Heart right ventricle (tissue), 16 donors: ENCODE measurements around the gene CMIP. TPM values are rescaled to one million over a fixed set of nuclear protein-coding genes. Genes with fewer than 3 reads are reported as not detected.

Source experiments
- ATAC-seq, 8 donors: fragments of 200-7000 bp; cut with Tn5 transposase; one replicate each; pipeline ENCODE4 v1.9.1; 2020; ENCODE audit warnings: mild to moderate bottlenecking in 8 of 8, moderate library complexity in 8 of 8, moderate number of reproducible peaks in 1 of 8
- DNase-seq, 2 donors: peaks; one replicate each; pipeline ENCODE4 v3.0.0-alpha.2; 2020
- H3K27ac ChIP-seq, 10 donors: fragments of 200-600 bp; sonication (generic) in 2 of 10; one replicate each; pipeline versions ENCODE4 v1.5.0 to v1.8.0; 2020 to 2022; ENCODE audit warnings: mild to moderate bottlenecking in 3 of 10
- H3K27me3 ChIP-seq, 7 donors: fragments of 200-600 bp; one replicate each; pipeline ENCODE4 v1.8.0; 2021 to 2022; ENCODE audit warnings: mild to moderate bottlenecking in 2 of 7
- H3K36me3 ChIP-seq, 9 donors: fragments of 200-600 bp; sonication (generic) in 1 of 9; one replicate each; pipeline versions ENCODE4 v1.5.0 to v1.8.0; 2020 to 2022; ENCODE audit warnings: mild to moderate bottlenecking in 2 of 9
- H3K4me1 ChIP-seq, 9 donors: fragments of 200-600 bp; sonication (generic) in 1 of 9; one replicate each; pipeline versions ENCODE4 v1.5.0 to v1.8.0; 2020 to 2022; ENCODE audit warnings: mild to moderate bottlenecking in 4 of 9
- H3K4me3 ChIP-seq, 10 donors: fragments of 200-600 bp; sonication (generic) in 2 of 10; one replicate each; pipeline versions ENCODE4 v1.5.0 to v1.8.0; 2020 to 2022; ENCODE audit warnings: mild to moderate bottlenecking in 7 of 10, moderate library complexity in 2 of 10
- H3K9me3 ChIP-seq, 11 donors: fragments of 200-600 bp in 10 of 11; sonication (generic) in 2 of 11; one replicate each; pipeline versions ENCODE4 v1.5.0 to v1.8.0; 2013 to 2022; ENCODE audit warnings: mild to moderate bottlenecking in 2 of 11, control low read depth in 1 of 11, moderate library complexity in 1 of 11
- CTCF ChIP-seq, 9 donors: fragments of 200-600 bp; sonication (generic) in 2 of 9; IDR thresholded peaks; one replicate each; pipeline versions ENCODE4 v1.5.0 to v1.8.0; 2021 to 2022; ENCODE audit warnings: antibody characterized with exemption in 9 of 9, mild to moderate bottlenecking in 5 of 9, moderate library complexity in 1 of 9
- WGBS, 2 donors: extraction: QIAGEN DNeasy Blood & Tissue Kit; methylation state at CpG; one replicate each; pipeline ENCODE4 v1.1.7; 2013; ENCODE audit warnings: inconsistent platforms in 1 of 2; 5-methylcytosine and 5-hydroxymethylcytosine counted together
- intact Hi-C, 10 donors: fragments of 100-400 bp; cut with DNase I; formaldehyde crosslinking; loops; one replicate each; pipeline versions ENCODE4 v1.11.1 to v1.14.2; 2022
- polyA plus RNA-seq, 2 donors: library from polyadenylated mRNA; stranded (reverse); fragments of 200-250 nt; gene quantifications; one replicate each; pipeline ENCODE4 v1.2.3, GENCODE V29; 2013
- total RNA-seq, 10 donors: library from RNA; stranded (reverse); fragmentation: NEBNext Ultra II Directional in 3 of 10; extraction: Animal tissue kit (Norgen Biotek cat#: 25700) in 3 of 10; gene quantifications; one replicate each; pipeline versions ENCODE4 v1.2.1 to v1.2.4, GENCODE V29; 2021 to 2023
- donor health status: Arrhythmogenic right ventricular cardiomyopathy.
- donor health status: ischemic (EF 13 %, LVEDD 7.1; RV severe dilation, severe dysfunction).
- donor health status: healthy with polysubstance abuse.
- donor health status: DM: no; HTN: yes; CAD: no.
- donor health status: DM: no; HTN: no; CAD: no.
- donor health status: ischemic (EF 25% LVEDD 6.9; RV normal size, moderate dysfunction).
- donor health status: ischemic (EF 25% LVEDD 5.7; RV mildly dilated, moderate dysfunction).
- donor health status: healthy.
- donor health status: DM: yes; HTN: yes; CAD: no.
- donor health status: Ischemic cardiomyopathy.
- donor health status: ischemic (EF 35%, LVEDD 5.7; RV mildly dilated, moderate dysfunction).
- donor health status: nonischemic (EF 11% LVEDD 7.7; RV severe dilation, severe dysfunction).
- donor health status: DM: yes; HTN: yes; CAD: no.
- donor health status: PGD.
- donor health status: ischemic (EF 29% LVEDD 5.4; RV normal size, mild dysfunction).
- donor health status: nonischemic (EF 23%, LVEDD 6.1; RV moderate dilation, normal function).

The CMIP gene
- total and polyA plus RNA-seq, 12 donors = 5.4 to 32.8 (median 13.0) TPM

GRCh38 chr16:81748476-81749198 lies 304.0 kb downstream of the CMIP start:
- H3K36me3 ChIP-seq = no peaks in the 10 kb centered on the region
- H3K9me3 ChIP-seq = no peaks in the 10 kb centered on the region
- no peaks in the 10 kb centered on the region for H3K27me3 ChIP-seq
- intact Hi-C loops = loop anchor here in 1 of 10 donors (10.0 kb wide), 1 partner anchor 714 kb away; the partner anchor contains the start of gene ATMIN
- H3K4me1 ChIP-seq = peaks cover 0 to 47% (median 7%) of the 10 kb centered on the region in 9 donors
- TF ChIP-seq CTCF (IDR thresholded peaks at IDR 0.05) = no peak
- no peak overlapping the region for H3K4me3 ChIP-seq
- ATAC-seq (no peak), DNase-seq (no peak)
- 68 to 72% methylated on average over 7 of the region's 7 CpGs for WGBS, 2 donors
- no peak overlapping the region for H3K27ac ChIP-seq

DNA sequence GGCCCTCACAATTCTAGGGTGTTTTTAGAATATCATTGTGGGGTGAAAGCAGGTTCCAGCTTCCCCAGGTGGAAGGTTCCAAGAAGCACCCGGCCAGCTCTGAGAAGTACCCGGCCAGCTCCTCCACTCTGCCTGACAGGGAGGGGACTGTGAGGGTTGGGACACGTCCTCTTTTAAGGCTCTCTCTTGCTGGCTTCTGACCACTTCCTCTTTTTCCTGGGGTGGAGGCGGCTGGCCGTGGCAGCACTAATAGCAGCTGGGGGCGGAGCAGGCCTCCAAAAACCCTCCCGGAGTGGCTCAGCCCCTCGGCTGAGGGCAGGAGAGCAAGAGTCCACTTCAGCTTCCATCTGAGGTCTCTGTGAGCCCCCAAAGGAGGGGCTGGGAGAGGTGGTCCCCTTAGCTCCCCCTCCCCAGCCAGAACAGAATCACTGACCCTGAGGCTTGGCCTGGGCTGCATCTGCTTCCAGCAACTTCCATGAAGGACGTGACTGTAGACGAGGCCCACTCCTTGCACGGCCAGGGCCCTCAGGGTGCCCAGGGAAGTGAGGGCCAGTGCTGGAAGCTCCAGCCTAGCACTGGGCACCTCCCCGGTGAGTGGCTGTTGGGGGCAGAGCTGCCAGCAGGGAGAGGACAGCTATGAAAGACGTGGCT lies 307.7 kb downstream of the CMIP start:
- Histone ChIP-seq H3K27ac (peak overlapping the region in 9 of 10 donors; percentile 27 to 88 (median 72)), H3K4me1 (peaks cover 0 to 56% (median 13%) of the 10 kb centered on the region in 9 donors), H3K36me3 (no peaks in the 10 kb centered on the region), H3K27me3 (no peaks in the 10 kb centered on the region), H3K9me3 (no peaks in the 10 kb centered on the region), H3K4me3 (peak overlapping the region in 1 of 10 donors; percentile 3)
- DNase-seq (peak; percentile 56 to 64), ATAC-seq (peak; percentile 70 to 90 (median 83))
- WGBS, 2 donors = 44 to 59% methylated on average over 13 of the region's 13 CpGs
- TF ChIP-seq CTCF (IDR thresholded peaks at IDR 0.05) = no peak
- intact Hi-C loops = no loop called here

GRCh38 chr16:81752876-81753227 lies 308.2 kb downstream of the CMIP start:
- TF ChIP-seq CTCF (IDR thresholded peaks at IDR 0.05) = no peak
- 95 to 96% methylated on average over 7 of the region's 7 CpGs for WGBS, 2 donors
- Histone ChIP-seq H3K9me3 (no peaks in the 10 kb centered on the region), H3K27me3 (no peaks in the 10 kb centered on the region), H3K4me1 (peaks cover 0 to 59% (median 13%) of the 10 kb centered on the region in 9 donors), H3K4me3 (no peak overlapping the region), H3K36me3 (no peaks in the 10 kb centered on the region), H3K27ac (peak overlapping the region in 9 of 10 donors; percentile 27 to 88 (median 72))
- DNase-seq = no peak
- intact Hi-C loops = no loop called here
- ATAC-seq = no peak

GRCh38 chr16:81754858-81755257 lies 310.2 kb downstream of the CMIP start:
- H3K4me1 ChIP-seq = peaks cover 0 to 53% (median 13%) of the 10 kb centered on the region in 9 donors
- ATAC-seq = no peak
- intact Hi-C loops = no loop called here
- H3K9me3 ChIP-seq = no peaks in the 10 kb centered on the region
- no peak for DNase-seq
- 88 to 94% methylated on average over 1 of the region's 1 CpG for WGBS, 2 donors
- no peak overlapping the region for H3K4me3 ChIP-seq
- H3K27me3 ChIP-seq = no peaks in the 10 kb centered on the region
- no peaks in the 10 kb centered on the region for H3K36me3 ChIP-seq
- no peak for TF ChIP-seq CTCF (IDR thresholded peaks at IDR 0.05)
- no peak overlapping the region for H3K27ac ChIP-seq
